Measurements from ENCODE around the gene PHETA1.

Gene PHETA1

GRCh38 chr12:111368788-111369495 lies at the start of gene PHETA1:
TSS of gene PHETA1 (minus strand) at chr12:111369095. CDS start at chr12:111363427, 5,668 bp downstream.
- peak; percentile 77 for DNase-seq

GRCh38 chr12:111418594-111418880 lies 49.6 kb upstream of the PHETA1 start:
- no peak for DNase-seq

GRCh38 chr12:111417784-111418593 lies 49.1 kb upstream of the PHETA1 start:
- DNase-seq: no peak

GRCh38 chr12:111417290-111417689 lies 48.4 kb upstream of the PHETA1 start:
- DNase-seq: no peak

- no peak for DNase-seq
Observed at GRCh38 chr12:111414711-111415252, 45.9 kb upstream of the PHETA1 start.

- no peak for DNase-seq
Observed at GRCh38 chr12:111413442-111414086, 44.7 kb upstream of the PHETA1 start.

GRCh38 chr12:111412830-111413441 lies 44.0 kb upstream of the PHETA1 start:
- no peak for DNase-seq

GRCh38 chr12:111412007-111412829 lies 43.3 kb upstream of the PHETA1 start:
- no peak for DNase-seq

- no peak for DNase-seq
Observed at GRCh38 chr12:111411185-111411764, 42.4 kb upstream of the PHETA1 start.

GRCh38 chr12:111410431-111411184 lies 41.7 kb upstream of the PHETA1 start:
- DNase-seq: no peak

GRCh38 chr12:111409780-111410430 lies 41.0 kb upstream of the PHETA1 start:
- DNase-seq: peak in 1 of 2 donors; percentile 60

- no peak for DNase-seq
Observed at GRCh38 chr12:111409403-111409779, 40.5 kb upstream of the PHETA1 start.

- DNase-seq: no peak
Observed at GRCh38 chr12:111408686-111409402, 39.9 kb upstream of the PHETA1 start.

- DNase-seq: no peak
Observed at GRCh38 chr12:111408116-111408440, 39.2 kb upstream of the PHETA1 start.

- DNase-seq: no peak
Observed at GRCh38 chr12:111407377-111408115, 38.7 kb upstream of the PHETA1 start.

GRCh38 chr12:111406474-111407376 lies 37.8 kb upstream of the PHETA1 start:
- peak; percentile 65 to 66 for DNase-seq

GRCh38 chr12:111405859-111406473 lies 37.1 kb upstream of the PHETA1 start, which contains the start of gene SH2B3:
TSS of gene SH2B3 (plus strand) at chr12:111405923. CDS start at chr12:111418146, 12,223 bp downstream.
- DNase-seq: no peak

Data from activated CD4-positive, alpha-beta T cell treated with anti-CD3 and anti-CD28 coated beads for 4 hours (primary cell).